ENCODE data around the gene DNMBP.
"Not testable (repeated sequence)": the region's sequence is repeated elsewhere in the genome, so short reads cannot be mapped to it uniquely, and the experiment has no call there.

DNMBP gene

DNA sequence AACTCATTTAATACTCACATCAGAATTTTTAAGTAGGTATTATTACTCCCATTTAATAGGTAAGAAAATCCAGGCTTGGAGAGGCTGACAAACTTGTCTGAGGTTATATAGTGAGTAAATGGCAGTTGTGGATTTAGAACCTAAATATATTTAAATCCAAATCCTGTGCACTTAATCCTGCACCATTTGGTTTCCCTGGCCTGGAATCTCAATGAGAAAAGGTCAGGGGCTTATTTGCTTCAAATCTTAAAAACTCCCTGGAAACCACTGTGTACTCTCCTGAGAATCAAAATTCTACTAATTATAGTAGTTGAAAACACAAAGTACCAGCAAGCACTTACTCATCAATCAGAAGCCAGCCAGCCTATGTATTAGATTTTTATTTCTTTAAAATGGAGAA lies 97.7 kb downstream of the DNMBP start:
- TF ChIP-seq CTCF (IDR thresholded peaks at IDR 0.05; ENCODE audit: low read depth, low read length, missing control alignments): no peak
- no peak overlapping the region for H3K4me3 ChIP-seq (ENCODE audit: low read depth, low read length)
- DNase-seq (ENCODE audit: low read depth): no peak

GRCh38 chr10:99908512-99908911 lies 101.2 kb downstream of the DNMBP start:
- H3K4me3 ChIP-seq (ENCODE audit: low read depth, low read length): no peak overlapping the region
- TF ChIP-seq CTCF (IDR thresholded peaks at IDR 0.05; ENCODE audit: low read depth, low read length, missing control alignments): no peak
- DNase-seq (ENCODE audit: low read depth): peak; percentile 15

- DNase-seq (ENCODE audit: low read depth): no peak
- no peak overlapping the region for H3K4me3 ChIP-seq (ENCODE audit: low read depth, low read length)
- no peak for TF ChIP-seq CTCF (IDR thresholded peaks at IDR 0.05; ENCODE audit: low read depth, low read length, missing control alignments)
Observed at GRCh38 chr10:99906470-99906869, 103.3 kb downstream of the DNMBP start.

DNA sequence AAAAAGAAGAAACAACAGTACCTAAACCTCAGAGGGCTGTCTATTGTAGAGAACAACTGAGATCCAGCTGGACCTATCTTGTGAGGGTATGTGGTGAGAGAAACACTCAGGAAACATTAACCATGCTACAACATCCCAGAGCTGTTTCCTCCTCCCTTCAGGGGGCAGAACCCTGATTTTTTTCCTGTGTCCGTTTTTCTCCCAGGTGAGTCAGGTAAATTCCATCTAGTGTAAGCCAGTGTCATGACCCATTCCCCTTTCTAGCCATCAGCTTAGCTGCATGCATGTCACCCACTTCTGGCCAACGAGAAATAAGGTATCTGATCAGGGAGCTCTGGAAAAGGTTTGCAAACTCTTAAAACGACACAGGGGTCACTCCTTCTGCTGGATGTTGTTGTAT lies 103.8 kb downstream of the DNMBP start:
- no peak for DNase-seq (ENCODE audit: low read depth)
- H3K4me3 ChIP-seq (ENCODE audit: low read depth, low read length): no peak overlapping the region
- TF ChIP-seq CTCF (IDR thresholded peaks at IDR 0.05; ENCODE audit: low read depth, low read length, missing control alignments): no peak

DNA sequence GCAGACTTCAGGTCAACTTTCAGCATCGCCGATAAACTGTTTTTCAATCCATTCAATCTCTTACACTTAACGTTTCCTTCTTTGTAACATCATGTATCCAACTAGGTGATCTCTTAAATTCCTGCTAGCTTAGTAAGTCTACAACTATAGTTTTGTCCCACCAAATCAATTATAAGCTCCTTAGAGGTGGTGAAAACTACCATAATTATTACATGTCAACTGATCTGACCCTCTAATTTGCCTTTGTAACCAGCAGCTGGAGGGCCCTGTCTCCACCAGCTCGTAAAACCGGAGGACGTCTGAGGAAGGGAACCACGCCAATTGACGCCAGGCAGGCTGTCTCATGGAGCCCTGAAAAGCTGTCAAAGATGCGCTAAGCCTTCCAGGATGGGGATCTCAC lies 113.9 kb downstream of the DNMBP start:
- no peak for TF ChIP-seq CTCF (IDR thresholded peaks at IDR 0.05; ENCODE audit: low read depth, low read length, missing control alignments)
- DNase-seq (ENCODE audit: low read depth): no peak
- no peak overlapping the region for H3K4me3 ChIP-seq (ENCODE audit: low read depth, low read length)

GRCh38 chr10:99895066-99895465 lies 114.7 kb downstream of the DNMBP start:
- H3K4me3 ChIP-seq (ENCODE audit: low read depth, low read length); DNase-seq (ENCODE audit: low read depth): not testable (repeated sequence)

DNA sequence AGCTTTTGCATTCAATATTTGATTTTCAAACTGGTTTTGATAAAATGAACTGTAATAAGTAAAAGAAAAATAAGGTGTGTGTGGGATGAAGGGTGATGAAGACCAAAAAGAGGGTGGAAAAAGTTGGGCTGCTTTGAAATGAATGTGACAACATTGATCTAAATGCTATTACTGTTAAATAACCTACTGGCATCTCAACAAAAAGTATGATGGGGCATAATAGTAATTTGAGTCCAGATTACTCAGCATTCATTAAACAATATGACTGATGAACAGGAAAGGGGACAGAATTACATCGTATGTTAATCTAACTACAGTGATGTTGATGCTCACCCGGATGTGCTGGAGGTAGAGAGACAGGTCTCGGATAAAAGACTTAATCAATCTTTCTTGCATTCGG lies 115.1 kb downstream of the DNMBP start:
- H3K4me3 ChIP-seq (ENCODE audit: low read depth, low read length): no peak overlapping the region
- no peak for TF ChIP-seq CTCF (IDR thresholded peaks at IDR 0.05; ENCODE audit: low read depth, low read length, missing control alignments)
- DNase-seq (ENCODE audit: low read depth): no peak

DNA sequence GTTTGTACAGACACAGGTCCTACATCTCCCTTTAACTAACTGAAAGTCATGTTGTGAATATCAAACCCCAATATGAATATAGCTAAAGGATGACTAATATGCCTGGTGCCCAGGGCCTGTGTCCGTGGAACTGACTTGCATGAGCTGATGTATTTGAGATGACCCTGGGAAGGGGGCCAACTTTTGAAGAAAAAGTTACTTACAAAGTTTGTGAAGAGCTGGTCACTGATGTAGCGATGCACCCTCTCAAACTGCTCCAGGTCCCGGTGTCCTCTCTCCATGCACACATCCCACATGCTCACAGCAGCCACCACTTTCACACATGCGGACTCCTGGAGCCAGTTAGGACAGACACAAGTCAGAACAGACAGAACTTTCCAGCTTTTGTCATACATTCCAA lies 121.1 kb downstream of the DNMBP start:
- no peak for DNase-seq (ENCODE audit: low read depth)
- no peak for TF ChIP-seq CTCF (IDR thresholded peaks at IDR 0.05; ENCODE audit: low read depth, low read length, missing control alignments)
- H3K4me3 ChIP-seq (ENCODE audit: low read depth, low read length): no peak overlapping the region
